HepG2 (cell line): ENCODE results near the gene ZFPL1. TPM values are rescaled to one million over a fixed set of nuclear protein-coding genes. Genes with fewer than 3 reads are reported as not detected.

ENCODE experiments used
- ARNT ChIP-seq: fragments of 450-650 bp; IDR thresholded peaks from 2 replicates; pipeline ENCODE4 v1.6.1; 2017
- CHCHD3 ChIP-seq: sonication (generic); formaldehyde crosslinking; IDR thresholded peaks from 2 replicates; pipeline ENCODE4 v1.8.0; 2022; ENCODE audit warnings: mild to moderate bottlenecking, missing genetic modification reagents, moderate library complexity
- HES4 ChIP-seq: sonication (generic); formaldehyde crosslinking; IDR thresholded peaks from 2 replicates; pipeline ENCODE4 v1.9.0; 2021; ENCODE audit warnings: mild to moderate bottlenecking, missing genetic modification reagents, borderline replicate concordance
- MTA1 ChIP-seq: sonication (generic); formaldehyde crosslinking; IDR thresholded peaks from 2 replicates; pipeline ENCODE4 v1.4.0; 2020; ENCODE audit warnings: missing genetic modification reagents, mild to moderate bottlenecking, borderline replicate concordance
- MXD4 ChIP-seq: IDR thresholded peaks from 2 replicates; pipeline ENCODE4 v1.6.1; 2016; ENCODE audit warnings: mild to moderate bottlenecking, missing biosample characterization, missing genetic modification reagents
- NR1H2 ChIP-seq: sonication (generic); formaldehyde crosslinking; IDR thresholded peaks from 2 replicates; pipeline ENCODE4 v1.8.1; 2022; ENCODE audit warnings: low read depth, missing genetic modification reagents, borderline replicate concordance
- NRL ChIP-seq: sonication (generic); formaldehyde crosslinking; IDR thresholded peaks from 2 replicates; pipeline ENCODE4 v1.5.0; 2020; ENCODE audit warnings: missing genetic modification reagents, mild to moderate bottlenecking, moderate library complexity, borderline replicate concordance
- POLR2A ChIP-seq, 2 experiments: IDR thresholded peaks; 2 replicates each; pipeline ENCODE4 v1.6.1; 2011; ENCODE audit warnings: low read depth in 2 of 2, low read length in 2 of 2, mild to moderate bottlenecking in 1 of 2, moderate library complexity in 1 of 2; ENCODE audit not compliant: insufficient read depth in 1 of 2
- POLR2G ChIP-seq: fragments of 200-400 bp; formaldehyde crosslinking; IDR thresholded peaks from 2 replicates; pipeline ENCODE4 v1.6.1; 2018; ENCODE audit warnings: mild to moderate bottlenecking, low read depth, low read length, moderate library complexity
- SAP130 ChIP-seq: IDR thresholded peaks from 2 replicates; pipeline ENCODE4 v1.6.1; 2016; ENCODE audit warnings: low read depth
- SP4 ChIP-seq: sonication (generic); formaldehyde crosslinking; IDR thresholded peaks from 2 replicates; pipeline ENCODE4 v1.8.1; 2023; ENCODE audit warnings: mild to moderate bottlenecking, missing genetic modification reagents
- ZBTB21 ChIP-seq: sonication (generic); formaldehyde crosslinking; IDR thresholded peaks from 2 replicates; pipeline ENCODE4 v1.4.0; 2020; ENCODE audit warnings: missing genetic modification reagents
- ZNF263 ChIP-seq: sonication (generic); formaldehyde crosslinking; IDR thresholded peaks from 2 replicates; pipeline ENCODE4 v1.4.0; 2020; ENCODE audit warnings: missing genetic modification reagents
- ZNF274 ChIP-seq: sonication (generic); formaldehyde crosslinking; IDR thresholded peaks from 2 replicates; pipeline ENCODE4 v1.5.1; 2020; ENCODE audit warnings: mild to moderate bottlenecking, missing genetic modification reagents
- ZNF350 ChIP-seq: sonication (generic); formaldehyde crosslinking; IDR thresholded peaks from 2 replicates; pipeline ENCODE4 v1.4.0; 2020; ENCODE audit warnings: mild to moderate bottlenecking, low read depth, missing genetic modification reagents, borderline replicate concordance
- ZNF562 ChIP-seq: sonication (generic); formaldehyde crosslinking; IDR thresholded peaks from 2 replicates; pipeline ENCODE4 v1.8.0; 2022; ENCODE audit warnings: missing genetic modification reagents, borderline replicate concordance
- polyA plus RNA-seq, 8 experiments: library from polyadenylated mRNA; depleted of rRNA in 3 of 8; stranded (reverse) in 7 of 8; unstranded in 1 of 8; fragments of >200 nt; fragmentation: Illumina TruSeq in 4 of 8; extraction: Trizol in 4 of 8; gene quantifications; 2 replicates each; pipeline versions ENCODE4 v1.2.1 to v1.2.3, GENCODE V29; 2011 to 2016; ENCODE audit warnings: low read depth in 4 of 8, missing spikeins in 1 of 8, mixed read lengths in 1 of 8; ENCODE audit not compliant: insufficient read depth in 1 of 8
- total RNA-seq, 5 experiments: library from RNA; depleted of rRNA; stranded (reverse); fragments of >200 nt; fragmentation: Illumina TruSeq; extraction: Trizol; gene quantifications; 2 replicates each; pipeline ENCODE4 v1.2.3, GENCODE V29; 2016; ENCODE audit warnings: low read depth in 1 of 5
- TF ChIP-seq, protein P1 (sequence below): IDR thresholded peaks from 2 replicates; pipeline ENCODE4 v1.6.1; 2016; ENCODE audit warnings: mild to moderate bottlenecking

The ZFPL1 gene
- total and polyA plus RNA-seq, 2 of the 13 experiments (the other 11 are each of a cell fraction or from before 2014, with no cell fraction given) = 32.2 to 56.0 TPM

DNA sequence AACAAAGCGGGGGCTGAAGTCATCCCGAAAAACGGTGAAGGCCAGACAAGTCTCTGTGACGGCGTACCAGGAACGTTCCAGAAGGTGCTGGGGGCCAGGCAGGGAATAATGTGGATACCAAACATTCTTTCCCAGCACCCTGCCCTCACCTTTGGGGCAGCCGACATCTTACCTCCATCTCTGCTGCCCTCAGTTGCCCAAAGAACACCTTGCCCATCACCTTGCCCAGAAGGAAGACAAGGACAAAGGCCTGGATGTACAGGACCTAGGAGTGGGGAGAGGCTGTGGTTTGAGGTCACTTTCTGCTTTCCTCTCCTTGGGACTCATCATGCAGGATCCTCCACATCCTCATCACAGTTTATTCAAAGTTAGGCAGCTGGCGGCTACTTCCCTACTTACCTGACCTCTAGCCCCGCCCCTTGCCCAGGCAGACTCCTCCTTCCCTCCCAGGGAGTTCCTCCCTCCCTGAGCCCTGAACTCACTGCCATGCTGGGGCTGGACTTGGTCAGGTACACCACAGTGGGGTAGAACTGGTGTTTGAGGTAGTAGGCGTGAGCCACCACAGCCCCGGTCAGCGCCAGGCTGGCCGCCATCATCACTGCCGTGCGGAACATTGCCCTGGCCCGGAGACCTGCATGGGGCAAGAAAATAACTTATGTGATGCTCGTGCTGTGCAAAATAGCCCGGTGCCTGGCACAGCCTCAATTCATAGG is 49.1 kb downstream of the ZFPL1 start (continued):
- TF ChIP-seq, protein P1, sequence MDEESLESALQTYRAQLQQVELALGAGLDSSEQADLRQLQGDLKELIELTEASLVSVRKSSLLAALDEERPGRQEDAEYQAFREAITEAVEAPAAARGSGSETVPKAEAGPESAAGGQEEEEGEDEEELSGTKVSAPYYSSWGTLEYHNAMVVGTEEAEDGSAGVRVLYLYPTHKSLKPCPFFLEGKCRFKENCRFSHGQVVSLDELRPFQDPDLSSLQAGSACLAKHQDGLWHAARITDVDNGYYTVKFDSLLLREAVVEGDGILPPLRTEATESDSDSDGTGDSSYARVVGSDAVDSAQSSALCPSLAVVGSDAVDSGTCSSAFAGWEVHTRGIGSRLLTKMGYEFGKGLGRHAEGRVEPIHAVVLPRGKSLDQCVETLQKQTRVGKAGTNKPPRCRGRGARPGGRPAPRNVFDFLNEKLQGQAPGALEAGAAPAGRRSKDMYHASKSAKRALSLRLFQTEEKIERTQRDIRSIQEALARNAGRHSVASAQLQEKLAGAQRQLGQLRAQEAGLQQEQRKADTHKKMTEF (CRISPR knock-in tag) = 0 out of 2 replicates have a peak, but pooled peaks have one; percentile 5
- peak; percentile 53 for TF ChIP-seq POLR2G
- TF ChIP-seq CHCHD3 (CRISPR knock-in tag) = 0 out of 2 replicates have a peak, but pooled peaks have one; percentile 29
- TF ChIP-seq MXD4 (CRISPR knock-in tag) = no peak
- TF ChIP-seq ZBTB21 (CRISPR knock-in tag) = no peak
- TF ChIP-seq ZNF350 (CRISPR knock-in tag) = peak; percentile 8; the same call in 1 of the 2 replicates
- TF ChIP-seq ZNF263 = peak; percentile 67
- 0 out of 2 replicates have a peak, but pooled peaks have one; percentile 25 for TF ChIP-seq NRL (CRISPR knock-in tag)
- TF ChIP-seq MTA1 (CRISPR knock-in tag) = 0 out of 2 replicates have a peak, but pooled peaks have one; percentile 25
- TF ChIP-seq ZNF274 (CRISPR knock-in tag) = no peak
- no peak for TF ChIP-seq ZNF562 (CRISPR knock-in tag)
- 0 out of 2 replicates have a peak, but pooled peaks have one; percentile 23 for TF ChIP-seq SP4
- TF ChIP-seq NR1H2 (CRISPR knock-in tag) = no peak
- TF ChIP-seq POLR2A (IDR thresholded peaks at IDR 0.05; ENCODE audit: insufficient read depth in 1 of 2, low read depth in 2 of 2, low read length in 2 of 2) = peak in 1 of 2 experiments; percentile 74; a peak in 3 of 4 replicates
- no peak for TF ChIP-seq ARNT
- 0 out of 2 replicates have a peak, but pooled peaks have one; percentile 31 for TF ChIP-seq HES4 (CRISPR knock-in tag)
- TF ChIP-seq SAP130 (CRISPR knock-in tag) = peak; percentile 62
